BE2C (cell line): ENCODE data around the gene PARD3B.

ENCODE experiments used
- DNase-seq: peaks from one replicate; pipeline ENCODE4 v3.0.0-alpha.2; 2020
- H3K27me3 ChIP-seq: fragments of 250-450 bp; sonication (Bioruptor Pico); 2 replicates; pipeline ENCODE4 v1.5.1; 2020; ENCODE audit warnings: mild to moderate bottlenecking
- H3K36me3 ChIP-seq: fragments of 250-450 bp; sonication (Bioruptor Pico); 2 replicates; pipeline ENCODE4 v1.5.1; 2020; ENCODE audit warnings: mild to moderate bottlenecking
- H3K4me1 ChIP-seq: fragments of 250-450 bp; sonication (Bioruptor Pico); 2 replicates; pipeline ENCODE4 v1.5.1; 2020
- H3K4me3 ChIP-seq: 2 replicates; pipeline ENCODE4 v1.5.1; 2011; ENCODE audit warnings: low read depth, low read length
- H3K9me3 ChIP-seq: fragments of 250-450 bp; sonication (Bioruptor Pico); 2 replicates; pipeline ENCODE4 v1.5.1; 2020
- TF ChIP-seq, protein P1 (sequence below): IDR thresholded peaks from 2 replicates; pipeline ENCODE4 v1.5.1; 2012; ENCODE audit warnings: mild to moderate bottlenecking, low read depth, low read length

PARD3B gene

DNA sequence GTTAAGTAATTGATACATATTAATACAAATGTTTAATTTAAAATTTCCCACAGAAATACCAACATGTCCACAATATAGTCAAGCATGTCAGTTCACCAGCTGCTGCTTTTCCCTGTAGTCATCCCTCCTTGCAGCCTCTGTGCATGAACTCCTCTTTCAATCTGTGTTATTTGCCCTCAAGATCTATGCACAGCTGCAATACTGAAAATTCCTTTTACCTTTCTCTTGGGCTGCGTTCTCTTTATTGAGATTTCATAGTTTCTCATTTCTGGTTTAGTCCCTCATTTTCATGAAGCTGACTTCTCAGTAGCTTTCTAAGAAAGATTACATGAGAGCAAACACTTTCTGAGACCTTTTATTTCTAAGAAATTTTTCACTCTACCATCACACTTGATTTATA lies 464.9 kb downstream of the PARD3B start:
- Histone ChIP-seq H3K9me3 (no peaks in the 10 kb centered on the region), H3K36me3 (no peaks in the 10 kb centered on the region), H3K4me1 (no peaks in the 10 kb centered on the region), H3K27me3 (no peaks in the 10 kb centered on the region), H3K4me3 (no peak overlapping the region)
- no peak for DNase-seq
- TF ChIP-seq, protein P1, sequence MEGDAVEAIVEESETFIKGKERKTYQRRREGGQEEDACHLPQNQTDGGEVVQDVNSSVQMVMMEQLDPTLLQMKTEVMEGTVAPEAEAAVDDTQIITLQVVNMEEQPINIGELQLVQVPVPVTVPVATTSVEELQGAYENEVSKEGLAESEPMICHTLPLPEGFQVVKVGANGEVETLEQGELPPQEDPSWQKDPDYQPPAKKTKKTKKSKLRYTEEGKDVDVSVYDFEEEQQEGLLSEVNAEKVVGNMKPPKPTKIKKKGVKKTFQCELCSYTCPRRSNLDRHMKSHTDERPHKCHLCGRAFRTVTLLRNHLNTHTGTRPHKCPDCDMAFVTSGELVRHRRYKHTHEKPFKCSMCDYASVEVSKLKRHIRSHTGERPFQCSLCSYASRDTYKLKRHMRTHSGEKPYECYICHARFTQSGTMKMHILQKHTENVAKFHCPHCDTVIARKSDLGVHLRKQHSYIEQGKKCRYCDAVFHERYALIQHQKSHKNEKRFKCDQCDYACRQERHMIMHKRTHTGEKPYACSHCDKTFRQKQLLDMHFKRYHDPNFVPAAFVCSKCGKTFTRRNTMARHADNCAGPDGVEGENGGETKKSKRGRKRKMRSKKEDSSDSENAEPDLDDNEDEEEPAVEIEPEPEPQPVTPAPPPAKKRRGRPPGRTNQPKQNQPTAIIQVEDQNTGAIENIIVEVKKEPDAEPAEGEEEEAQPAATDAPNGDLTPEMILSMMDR: no peak

DNA sequence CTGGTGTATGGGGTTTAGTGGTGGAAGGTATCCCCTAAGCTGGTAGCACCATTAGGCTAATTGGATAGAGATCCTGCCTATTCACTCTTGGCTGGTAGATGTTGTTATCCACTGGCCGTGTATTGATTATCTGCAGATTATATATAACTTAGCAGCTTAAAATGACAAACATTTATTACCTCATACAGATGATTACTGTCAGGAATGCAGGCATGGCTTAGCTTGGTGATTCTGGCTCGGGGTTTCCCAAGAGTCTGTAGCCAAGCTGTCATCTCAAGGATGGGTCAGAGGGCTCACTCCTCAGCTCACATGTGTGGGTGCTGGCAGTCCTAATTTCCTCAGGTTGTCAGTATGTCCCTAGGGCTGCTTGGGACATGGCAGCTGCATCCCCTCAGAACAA lies 465.8 kb downstream of the PARD3B start:
- DNase-seq: no peak
- H3K4me3 ChIP-seq: no peak overlapping the region
- no peaks in the 10 kb centered on the region for H3K27me3 ChIP-seq
- no peaks in the 10 kb centered on the region for H3K9me3 ChIP-seq
- no peaks in the 10 kb centered on the region for H3K4me1 ChIP-seq
- H3K36me3 ChIP-seq: no peaks in the 10 kb centered on the region
- TF ChIP-seq, protein P1: no peak

DNA sequence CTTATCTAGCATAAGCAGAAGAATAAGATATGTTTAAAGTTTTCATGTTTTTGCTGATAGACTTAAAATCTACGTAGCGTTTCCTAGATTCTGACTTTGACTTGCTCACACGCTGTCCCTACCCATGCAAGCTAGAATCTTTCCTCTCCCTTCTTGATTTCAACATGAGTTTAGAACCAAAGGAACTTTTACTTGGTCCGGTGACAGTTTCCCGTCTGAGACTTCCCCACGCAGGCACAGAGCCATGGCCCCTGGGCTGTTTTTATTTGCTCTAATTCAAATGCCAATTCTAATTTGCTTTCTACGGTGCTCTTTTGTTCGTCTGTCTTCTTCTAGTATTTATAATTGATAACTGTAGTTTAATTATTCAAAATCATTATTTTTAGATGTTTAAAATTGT lies 467.7 kb downstream of the PARD3B start:
- Histone ChIP-seq H3K4me1 (no peaks in the 10 kb centered on the region), H3K27me3 (no peaks in the 10 kb centered on the region), H3K9me3 (no peaks in the 10 kb centered on the region), H3K36me3 (no peaks in the 10 kb centered on the region), H3K4me3 (no peak overlapping the region)
- TF ChIP-seq, protein P1: no peak
- no peak for DNase-seq

DNA sequence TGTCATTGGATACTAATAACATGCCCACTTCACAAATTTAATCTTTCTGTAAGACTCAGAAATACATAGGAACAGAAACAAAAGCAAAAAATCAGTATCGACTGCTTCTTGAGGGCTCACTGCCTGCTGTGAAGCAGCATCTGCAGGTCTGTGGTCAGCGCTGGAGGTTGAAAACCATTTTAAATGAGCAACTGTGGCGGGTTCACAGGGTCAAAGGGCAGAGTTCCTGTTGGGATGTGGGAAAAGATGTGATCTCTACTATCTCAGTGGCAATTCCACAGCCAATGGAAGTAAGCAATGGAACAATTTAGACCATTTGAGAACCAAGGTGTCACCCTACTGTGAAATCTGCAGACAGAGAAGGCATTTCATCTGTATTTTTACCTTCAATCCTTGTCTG lies 468.3 kb downstream of the PARD3B start:
- DNase-seq: no peak
- no peak overlapping the region for H3K4me3 ChIP-seq
- H3K27me3 ChIP-seq: no peaks in the 10 kb centered on the region
- TF ChIP-seq, protein P1: no peak
- no peaks in the 10 kb centered on the region for H3K9me3 ChIP-seq
- H3K4me1 ChIP-seq: no peaks in the 10 kb centered on the region
- no peaks in the 10 kb centered on the region for H3K36me3 ChIP-seq

DNA sequence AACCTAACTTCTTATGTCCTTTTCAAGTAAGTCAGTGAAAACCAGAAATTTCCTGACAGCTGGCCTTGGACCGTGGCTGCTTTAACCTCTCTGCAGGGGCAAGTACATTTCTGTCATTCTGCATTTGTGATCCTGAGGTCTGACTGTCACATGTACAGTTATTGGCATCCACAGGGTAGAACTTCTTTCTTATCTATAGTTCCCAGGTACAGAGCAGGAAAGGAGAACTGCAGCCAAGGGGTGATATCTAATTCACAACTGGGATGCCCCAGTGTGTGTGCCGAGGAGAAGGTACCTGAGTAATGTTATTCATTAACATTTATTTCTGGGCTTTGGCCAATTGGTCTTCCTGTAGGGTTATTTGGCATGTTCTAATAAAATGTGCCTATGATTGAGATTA lies 468.9 kb downstream of the PARD3B start:
- Histone ChIP-seq H3K4me3 (no peak overlapping the region), H3K9me3 (no peaks in the 10 kb centered on the region), H3K36me3 (no peaks in the 10 kb centered on the region), H3K4me1 (no peaks in the 10 kb centered on the region), H3K27me3 (no peaks in the 10 kb centered on the region)
- TF ChIP-seq, protein P1: no peak
- DNase-seq: no peak

DNA sequence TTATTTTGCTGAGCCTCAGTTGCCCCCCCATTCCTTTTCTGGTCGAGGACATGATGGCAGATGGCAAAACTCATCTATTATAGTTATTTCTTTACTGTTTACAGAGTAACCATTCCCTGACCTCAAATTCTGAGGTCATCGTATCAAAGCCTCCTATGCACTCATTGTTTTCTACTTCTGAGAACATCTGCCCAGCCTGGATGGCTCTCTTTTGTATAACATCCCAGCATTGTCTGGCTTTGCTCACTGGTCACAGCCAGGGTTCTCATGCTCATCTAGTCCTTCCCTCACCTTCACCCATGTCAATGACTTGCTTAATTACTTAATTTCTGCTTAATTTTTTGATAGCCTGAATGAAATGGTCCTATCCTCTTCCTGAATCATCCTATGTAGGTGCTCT lies 472.1 kb downstream of the PARD3B start:
- no peak overlapping the region for H3K4me3 ChIP-seq
- no peaks in the 10 kb centered on the region for H3K9me3 ChIP-seq
- TF ChIP-seq, protein P1: no peak
- H3K27me3 ChIP-seq: no peaks in the 10 kb centered on the region
- no peak for DNase-seq
- H3K36me3 ChIP-seq: no peaks in the 10 kb centered on the region
- H3K4me1 ChIP-seq: no peaks in the 10 kb centered on the region
